HG03520 (cell line): ENCODE measurements around the gene SRRT.
"Not testable (repeated sequence)": the region's sequence is repeated elsewhere in the genome, so short reads cannot be mapped to it uniquely, and the experiment has no call there.

Source experiments
- ATAC-seq: cut with Tn5 transposase; IDR thresholded peaks from one replicate; pipeline ENCODE4 v1.9.1; 2021; ENCODE audit warnings: mild to moderate bottlenecking, moderate library complexity; ENCODE audit not compliant: unreplicated experiment

The SRRT gene

DNA sequence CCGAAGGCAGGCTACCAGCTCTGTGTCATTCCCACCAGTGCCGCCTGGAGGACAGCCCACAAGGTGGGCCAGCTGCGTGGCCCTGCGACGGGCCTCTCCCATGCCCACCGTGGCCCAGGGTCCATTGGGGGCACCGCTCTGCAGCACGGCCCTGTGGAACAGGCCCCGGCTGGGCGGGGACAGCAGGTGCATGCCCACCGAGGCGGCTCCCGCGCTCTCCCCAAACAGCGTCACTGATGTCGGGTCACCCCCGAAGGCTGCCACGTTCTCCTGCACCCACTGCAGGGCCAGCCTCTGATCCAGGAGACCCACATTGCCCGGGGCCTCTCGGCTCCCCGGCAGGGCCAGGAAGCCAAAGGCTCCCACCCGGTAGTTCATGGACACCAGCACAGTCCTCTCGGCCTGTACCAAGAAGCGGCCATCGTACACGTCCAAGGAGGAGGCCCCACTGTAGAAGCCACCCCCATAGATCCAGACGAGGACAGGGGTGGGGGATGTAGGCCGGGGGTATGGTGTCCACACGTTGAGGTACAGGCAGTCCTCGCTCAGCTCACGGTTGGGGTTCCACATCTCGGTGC is 18.5 kb downstream of the SRRT start:
- no peak for ATAC-seq

DNA sequence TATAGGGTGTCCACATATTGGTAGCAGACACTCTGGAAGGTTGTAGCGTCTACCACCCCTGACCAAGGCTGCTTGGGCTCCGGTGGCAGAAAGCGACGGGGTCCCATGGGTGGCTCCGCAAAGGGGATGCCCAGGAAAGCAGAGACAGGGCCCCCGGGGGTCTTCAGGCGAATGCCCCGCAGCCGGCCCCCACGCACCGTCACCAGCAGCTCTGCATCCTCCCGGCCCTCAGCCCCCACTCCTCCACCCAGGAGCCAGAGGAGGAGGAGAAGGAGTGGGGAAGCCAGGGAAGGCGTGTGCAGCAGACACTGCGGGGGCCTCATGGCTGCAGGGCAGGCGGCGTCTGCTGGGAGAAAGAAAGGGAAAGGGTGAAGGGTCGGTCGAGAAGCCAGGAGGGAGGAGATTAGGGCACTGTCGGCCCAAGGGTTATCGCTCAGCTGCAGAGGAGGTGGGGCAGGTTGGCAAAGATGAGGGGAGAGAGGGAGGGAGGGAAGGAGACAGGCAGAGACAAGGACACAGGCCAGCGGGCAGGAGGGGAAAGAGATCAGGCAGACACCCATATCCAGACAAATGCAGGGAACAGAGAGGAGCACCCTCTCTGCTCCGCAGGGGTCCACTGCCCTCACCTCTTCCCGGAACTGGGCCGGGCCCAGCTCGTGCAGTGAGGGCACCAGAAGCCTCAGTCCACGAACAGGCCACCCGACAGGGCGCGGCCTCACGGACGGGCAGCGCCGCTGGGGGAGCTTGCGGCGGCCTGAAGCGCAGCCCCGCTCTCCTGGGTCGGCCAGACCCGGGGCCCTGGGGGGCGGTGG is 19.2 kb downstream of the SRRT start:
- ATAC-seq = no peak

DNA sequence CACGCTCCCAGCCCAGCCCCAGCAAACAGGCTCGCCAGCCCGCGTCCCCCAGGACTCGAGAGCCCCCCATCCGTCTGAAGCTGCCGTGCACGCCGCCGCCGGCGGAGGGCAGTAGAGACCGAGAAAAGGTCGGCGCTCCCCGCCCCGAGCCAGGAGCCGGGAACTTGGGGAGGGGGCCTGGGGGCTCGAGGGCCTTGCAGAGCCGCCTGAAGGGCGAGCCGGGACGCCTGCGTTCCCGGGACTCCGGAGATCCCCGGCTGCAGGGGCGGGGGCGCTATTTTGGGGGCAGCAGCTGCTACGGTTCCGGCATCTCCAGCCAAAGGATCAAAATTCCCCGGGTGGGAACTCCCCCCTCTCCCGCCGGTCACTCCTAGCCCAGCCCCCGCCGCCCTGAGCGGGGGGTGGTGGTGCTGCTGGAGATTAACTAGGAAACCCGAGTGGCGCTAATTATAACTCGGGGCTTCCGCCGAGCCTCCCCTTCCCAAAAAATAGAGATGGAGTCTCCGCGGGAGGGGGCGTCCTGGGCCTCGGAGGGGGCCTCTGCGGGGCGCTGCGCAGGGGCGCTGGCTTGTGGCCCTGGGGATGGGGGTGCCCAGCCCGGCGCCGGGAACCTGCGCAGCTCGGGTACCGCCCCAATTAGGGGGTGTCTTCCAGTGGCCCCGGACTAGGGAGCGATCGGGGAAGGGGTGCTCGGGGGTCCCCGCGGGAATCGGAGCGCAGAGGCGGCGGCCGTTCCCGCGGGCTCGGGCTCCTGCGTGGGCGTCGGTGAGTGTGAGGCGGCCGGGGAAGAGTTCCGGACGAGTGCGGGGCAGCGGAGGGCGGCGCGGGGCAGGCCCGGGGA is 20.2 kb downstream of the SRRT start:
- no peak for ATAC-seq

DNA sequence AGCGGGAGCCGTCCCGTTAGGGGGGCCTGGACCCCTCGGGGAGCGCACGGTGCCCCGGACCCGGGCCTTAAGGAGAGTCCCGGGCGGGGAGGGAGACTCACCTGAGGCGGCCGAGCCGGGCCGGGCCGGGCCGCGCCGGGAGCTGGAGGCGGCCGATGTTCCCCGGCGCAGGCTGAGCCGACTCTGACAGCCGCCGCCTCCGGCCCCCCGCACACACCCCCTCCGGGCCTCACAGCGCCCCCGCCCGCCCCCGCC is 20.7 kb downstream of the SRRT start, which contains the start of gene ACHE:
ACHE (minus strand) TSS at position 188 of the 255 bp plus-strand sequence. CDS start 1,656 bp downstream, outside the sequence.
- no peak for ATAC-seq

DNA sequence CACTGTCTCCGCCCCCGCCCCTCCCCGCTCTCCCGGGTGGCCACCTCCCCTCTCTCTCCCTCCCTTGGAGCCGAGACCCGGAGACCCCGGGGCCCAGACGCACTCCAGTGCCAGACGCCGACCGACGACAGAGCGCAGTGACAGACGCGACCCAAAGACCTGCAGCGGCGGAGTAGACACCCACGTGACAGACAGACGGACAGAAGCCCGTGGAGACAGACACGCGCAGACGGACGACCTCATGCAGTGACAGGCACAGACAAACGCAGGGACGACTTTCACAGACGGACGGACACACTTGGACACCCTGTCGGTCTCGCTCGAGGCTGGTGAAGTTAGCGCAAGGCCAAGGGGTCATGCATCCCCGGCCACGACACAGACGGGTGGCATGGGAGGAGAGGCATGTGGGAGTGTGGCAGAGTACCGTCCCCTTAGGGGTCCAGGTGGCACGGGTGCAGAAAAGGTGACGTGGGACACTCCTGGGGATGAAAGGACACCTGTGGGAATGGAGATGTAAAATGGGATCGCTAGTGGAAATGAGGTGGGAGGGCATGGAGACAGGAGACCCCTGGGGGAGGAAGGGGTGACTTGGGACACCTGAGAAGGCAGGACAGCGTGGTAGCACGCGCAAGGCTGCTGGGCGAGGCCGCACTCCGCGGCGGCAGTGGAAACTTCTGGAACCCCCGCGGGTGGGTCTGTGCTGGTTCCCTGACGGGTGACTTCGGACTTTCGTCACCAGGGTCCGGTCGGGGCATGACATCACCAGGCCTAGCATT is 21.2 kb downstream of the SRRT start:
- ATAC-seq = no peak

DNA sequence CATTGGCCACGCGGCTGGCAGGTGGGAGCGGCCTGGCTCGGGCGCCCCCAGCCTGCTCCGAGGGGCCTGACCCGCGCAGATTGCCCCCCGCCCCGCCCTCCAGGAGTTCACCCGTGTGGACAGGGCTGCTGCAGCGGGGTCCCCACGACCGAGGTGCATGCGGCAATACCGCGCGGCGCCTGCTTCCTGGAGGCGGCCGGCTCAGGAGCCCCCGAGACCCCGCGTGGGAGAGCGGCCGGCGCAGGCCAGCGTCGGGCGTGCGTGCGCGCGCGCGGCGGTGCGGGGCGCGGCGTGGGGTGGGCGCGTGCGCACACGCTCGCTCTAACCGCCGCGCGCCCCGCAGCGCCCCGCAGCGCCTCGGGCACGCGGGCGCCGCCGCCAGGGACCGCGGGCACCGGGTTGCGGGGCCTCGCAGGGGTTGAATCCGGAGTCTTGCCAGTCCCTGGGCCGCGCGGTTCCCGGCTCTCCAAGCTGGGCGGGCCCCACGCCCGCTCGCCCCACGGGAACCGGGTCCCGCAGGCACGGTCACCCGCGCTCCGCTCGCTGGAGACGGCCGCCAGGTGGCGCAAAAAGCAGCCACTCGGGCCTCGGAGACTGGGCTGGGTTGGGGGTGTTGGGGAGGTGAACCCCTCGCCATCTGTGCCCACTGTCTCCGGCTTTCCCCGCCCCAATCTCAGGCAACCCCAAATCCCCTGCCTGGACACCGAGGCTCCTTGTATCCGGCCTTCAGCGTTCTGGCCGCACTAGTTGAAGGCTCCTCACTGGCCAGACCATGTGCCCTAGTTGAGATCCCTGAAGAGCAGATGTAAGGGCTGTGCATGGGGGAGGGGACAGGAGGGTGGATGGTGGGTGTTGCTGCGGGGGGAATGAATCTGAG is 22.1 kb downstream of the SRRT start:
- no peak for ATAC-seq

DNA sequence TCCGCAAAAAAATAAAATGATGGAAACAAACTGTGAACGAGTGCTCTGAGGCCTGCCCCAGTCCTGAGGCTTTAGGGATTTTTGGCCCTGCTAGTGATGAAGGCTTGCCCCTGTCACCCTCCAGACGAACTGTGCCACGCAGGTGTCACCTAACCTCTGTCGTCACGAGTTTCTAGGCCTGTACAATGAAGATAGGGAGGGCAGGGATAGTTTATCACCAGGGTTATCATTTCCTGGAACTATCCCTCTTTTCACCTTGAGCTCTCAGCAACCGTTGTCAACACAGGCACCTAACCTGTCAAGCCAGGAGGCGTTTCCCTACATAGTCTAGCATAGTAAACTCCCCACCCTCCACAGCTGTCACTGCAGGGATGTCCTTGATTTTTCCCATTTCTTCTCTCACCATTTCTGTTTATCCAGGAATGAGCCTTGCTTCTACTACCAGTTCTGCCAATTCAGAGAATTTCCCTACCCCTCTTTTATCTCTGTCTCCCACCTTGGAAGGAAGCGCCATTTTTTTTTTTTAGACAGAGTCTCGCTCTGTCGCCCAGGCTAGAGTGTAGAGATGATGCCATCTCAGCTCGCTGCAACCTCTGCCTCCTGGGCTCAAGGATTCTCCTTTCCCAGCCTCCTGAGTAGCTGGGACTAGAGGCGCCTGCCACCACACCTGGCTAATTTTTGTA is 23.0 kb downstream of the SRRT start:
- no peak for ATAC-seq

DNA sequence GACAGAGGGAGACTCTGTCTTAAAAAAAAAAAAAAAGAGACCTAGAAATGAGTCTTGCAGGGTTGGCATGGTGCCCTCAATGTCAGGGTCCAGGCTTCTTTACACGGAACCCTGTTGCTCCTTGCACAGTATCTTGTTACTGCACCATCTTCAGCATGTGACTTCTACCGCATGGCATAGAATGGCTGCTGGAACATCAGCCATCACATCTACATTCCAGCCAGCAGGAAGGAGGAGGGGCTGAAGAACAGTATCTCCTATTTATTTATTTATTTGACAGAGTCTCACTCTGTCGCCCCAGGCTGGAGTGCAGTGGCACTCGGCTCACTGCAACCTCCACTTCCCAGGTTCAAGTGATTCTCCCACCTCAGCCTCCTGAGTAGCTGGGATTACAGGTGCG is 24.5 kb downstream of the SRRT start:
- ATAC-seq = no peak

DNA sequence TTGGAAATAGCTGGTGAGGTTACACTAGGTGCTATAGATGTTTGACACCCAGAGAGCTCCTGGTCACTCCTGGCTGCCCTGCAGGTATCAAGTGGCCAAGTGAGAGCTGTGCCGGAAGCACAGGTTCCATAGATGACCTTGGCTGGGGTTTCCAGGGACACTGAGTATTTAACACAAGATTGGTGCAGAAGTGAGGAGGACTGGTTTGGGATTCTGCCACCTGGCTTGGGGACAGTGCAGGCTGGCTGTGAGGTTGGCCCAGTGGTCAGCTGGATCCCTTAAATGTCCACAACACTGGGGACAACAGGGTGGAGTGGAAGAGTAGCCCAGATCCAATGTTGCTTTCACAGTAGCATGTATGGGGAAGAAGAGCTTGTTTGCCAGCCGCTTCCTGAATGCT is 26.1 kb downstream of the SRRT start:
- no peak for ATAC-seq

DNA sequence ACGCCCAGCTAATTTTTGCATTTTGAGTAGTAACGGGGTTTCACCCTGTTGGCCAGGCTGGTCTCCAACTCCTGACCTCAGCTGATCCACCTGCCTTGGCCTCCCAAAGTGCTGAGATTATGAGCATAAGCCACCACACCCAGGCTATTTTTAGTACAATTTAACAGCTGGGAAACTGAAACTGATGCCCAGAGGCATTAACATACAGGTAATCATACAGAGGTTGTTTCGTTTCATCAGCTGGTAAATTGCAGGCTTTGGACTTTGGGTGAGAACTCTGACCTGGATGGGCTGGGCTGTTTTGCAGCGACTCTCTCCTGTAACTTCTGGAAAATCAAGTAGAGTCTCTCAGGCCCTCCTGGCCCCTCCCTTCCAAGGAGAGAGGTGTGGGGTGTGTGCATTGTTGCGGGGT is 27.0 kb downstream of the SRRT start:
- ATAC-seq = no peak

DNA sequence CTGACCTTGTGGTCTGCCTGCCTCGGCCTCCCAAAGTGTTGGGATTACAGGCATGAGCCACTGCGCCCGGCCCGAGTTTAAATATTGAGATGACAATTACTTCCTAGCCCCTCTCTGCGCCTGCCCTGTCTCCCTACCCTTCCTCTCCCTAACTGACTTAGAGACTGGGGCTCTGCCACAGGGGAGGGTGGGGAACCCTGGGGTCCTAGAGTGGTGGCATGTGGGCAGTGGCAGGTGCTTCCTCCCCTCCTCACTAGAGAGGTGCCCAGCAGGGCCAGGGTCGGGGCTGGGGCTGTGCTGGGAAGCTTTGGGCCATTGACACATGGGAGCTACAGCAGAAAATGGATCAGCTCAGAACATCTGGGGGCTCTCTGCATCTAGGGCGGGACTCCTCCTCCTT is 27.7 kb downstream of the SRRT start:
- ATAC-seq = no peak

DNA sequence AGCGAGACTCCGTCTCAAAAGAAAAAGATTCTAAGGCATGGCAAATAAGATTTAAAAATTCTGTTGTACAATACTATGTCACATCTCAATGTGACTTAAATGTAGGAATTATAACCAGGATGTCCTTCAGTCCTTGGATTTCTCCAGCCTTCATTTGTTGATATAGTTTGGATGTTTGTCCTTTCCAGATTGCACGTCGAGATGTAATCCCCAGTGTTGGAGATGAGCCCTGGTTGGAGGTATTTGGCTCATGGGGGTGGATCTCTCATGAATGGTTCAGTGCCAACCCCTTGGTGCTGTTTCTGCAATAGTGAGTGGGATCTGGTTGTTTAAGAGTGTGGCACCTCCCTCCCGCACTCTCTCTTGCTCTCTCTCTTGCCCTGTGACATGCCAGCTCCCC is 33.6 kb downstream of the SRRT start:
- no peak for ATAC-seq

DNA sequence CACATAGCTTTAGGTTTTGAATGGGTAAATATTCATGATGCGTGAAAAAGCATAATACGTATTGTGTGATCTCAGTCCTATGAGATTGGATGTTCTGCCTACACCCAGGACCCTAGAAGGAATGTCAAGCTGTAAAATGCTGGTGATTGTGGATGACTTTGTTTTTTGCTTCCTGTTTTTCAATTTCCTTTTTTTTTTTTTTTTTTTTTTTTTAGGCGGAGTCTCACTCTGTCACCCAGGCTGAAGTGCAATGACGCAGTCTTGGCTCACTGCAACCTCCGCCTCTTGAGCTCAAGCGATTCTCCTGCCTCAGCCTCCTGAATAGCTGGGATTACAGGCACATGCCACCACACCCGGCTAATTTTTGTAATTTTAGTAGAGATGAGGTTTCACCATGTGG is 35.5 kb downstream of the SRRT start:
- not testable (repeated sequence) for ATAC-seq

DNA sequence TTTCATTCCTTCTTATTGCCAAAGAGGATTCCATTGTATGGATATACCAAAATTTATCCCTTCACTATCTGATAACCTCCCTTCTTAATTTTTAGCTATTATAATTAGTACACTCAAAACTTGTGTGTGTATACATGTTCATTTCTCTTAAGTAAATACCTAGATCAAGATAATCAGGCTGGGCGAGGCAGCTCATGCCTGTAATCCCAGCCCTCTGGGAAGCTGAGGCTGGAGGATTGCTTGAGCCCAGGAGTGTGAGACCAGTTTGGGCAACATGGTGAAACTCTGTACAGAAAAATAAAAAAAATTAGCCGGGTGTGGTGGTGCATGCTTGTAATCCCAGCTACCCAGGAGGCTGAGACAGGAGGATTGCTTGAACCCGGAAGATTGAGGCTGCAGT is 36.6 kb downstream of the SRRT start:
- no peak for ATAC-seq

DNA sequence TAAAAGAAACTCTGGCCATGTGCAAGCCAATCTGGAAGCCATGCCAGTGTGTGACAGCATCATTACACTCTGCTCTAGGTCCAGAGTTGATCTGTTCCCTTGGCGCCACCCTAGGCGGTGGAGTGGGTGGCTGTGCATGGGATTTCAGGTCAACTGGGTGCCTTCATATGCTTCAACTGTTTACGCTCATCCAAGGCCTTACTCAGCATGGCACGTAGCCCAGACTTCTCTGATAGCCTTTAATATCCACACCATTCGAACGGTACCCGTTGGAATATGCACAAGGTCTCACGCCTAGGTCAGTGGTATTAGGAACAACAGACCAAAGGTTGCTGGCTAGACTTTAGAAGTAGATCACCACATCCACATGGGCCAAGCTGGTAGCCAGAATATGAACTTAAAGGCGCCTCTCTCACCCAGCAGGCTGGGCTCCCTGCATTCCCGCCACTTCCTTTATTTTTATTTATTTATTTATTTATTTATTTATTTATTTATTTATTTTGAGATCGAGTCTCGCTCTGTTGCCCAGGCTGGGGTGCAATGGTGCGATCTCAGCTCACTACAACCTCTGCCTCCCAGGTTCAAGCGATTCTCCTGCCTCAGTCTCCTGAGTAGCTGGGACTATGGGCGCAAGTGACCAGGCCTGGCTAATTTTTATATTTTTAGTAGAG is 39.4 kb downstream of the SRRT start:
- no peak for ATAC-seq

DNA sequence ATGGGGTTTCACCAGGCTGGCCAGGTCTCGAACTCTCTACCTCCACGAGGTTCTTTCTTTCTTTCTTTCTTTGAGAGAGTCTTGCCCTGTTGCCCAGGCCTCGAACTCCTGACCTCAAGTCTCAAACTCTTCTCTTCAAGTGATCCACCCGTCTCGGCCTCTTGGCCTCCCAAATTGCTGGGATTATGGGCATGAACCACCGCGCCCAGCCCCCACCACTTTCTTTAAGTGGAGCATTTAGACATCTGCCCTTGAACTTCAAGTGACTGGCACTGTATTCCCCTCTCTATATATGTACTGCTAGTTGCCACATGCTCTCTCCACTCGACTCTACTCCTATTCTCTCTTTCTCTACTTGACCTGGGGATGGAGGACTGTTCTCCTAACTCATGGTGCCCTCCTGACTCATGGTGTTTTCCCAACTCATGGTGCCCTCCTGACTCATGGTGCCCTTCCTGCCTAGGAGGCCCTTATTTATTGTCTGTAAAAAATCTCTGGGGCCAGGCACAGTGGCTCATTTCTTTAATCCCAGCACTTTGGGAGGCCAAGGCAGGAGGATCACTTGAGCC is 40.1 kb downstream of the SRRT start:
- ATAC-seq = no peak

DNA sequence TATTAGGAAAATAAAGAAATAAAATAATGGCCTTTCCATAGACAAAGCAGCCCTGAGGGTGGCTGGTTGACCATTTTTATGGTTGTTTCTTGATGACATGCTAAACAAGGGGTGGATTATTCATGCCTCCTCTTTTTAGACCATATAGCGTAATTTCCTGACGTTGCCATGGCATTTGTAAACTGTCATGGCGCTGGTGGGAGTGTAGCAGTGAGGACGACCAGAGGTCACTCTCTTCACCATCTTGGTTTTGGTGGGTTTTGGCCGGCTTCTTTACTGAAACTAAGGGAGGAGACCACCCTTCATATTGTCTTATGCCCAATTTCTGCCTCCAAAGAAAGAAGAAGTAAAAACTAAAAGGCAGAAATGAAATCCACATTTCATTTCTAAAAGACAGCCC is 44.4 kb downstream of the SRRT start:
- not testable (repeated sequence) for ATAC-seq

DNA sequence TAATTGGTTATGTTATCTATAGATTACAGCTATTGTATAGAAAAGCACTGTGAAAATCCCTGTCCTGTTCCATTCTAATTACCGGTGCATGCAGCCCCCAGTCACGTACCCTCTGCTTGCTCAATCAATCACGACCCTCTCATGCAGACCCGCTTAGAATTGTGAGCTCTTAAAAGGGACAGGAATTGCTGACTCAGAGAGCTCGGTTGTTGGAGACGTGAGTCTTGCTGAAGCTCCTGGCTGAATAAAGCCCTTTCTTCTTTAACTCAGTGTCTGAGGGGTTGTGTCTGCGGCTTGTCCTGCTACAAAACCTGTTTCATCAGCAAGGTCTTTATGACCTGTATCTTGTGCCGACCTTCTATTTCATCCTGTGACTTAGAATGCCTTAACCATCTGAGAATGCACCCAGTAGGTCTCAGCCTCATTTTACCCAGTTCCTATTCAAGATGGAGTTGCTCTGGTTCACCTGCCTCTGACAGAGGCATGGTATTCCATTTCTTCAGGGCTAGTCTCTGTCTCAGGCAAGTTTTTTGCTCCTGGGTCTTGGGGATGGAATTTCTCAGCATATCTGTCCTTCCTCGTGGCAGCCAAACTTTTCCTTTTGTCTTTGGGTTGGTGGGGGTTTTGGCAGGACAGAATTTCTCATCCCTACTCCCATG is 45.0 kb downstream of the SRRT start:
- not testable (repeated sequence) for ATAC-seq
